Thyroid gland (tissue), 4 donors: ENCODE results near the gene PPP1R8. TPM values are rescaled to one million over a fixed set of nuclear protein-coding genes. Genes with fewer than 3 reads are reported as not detected.

Experiments
- DNase-seq, 2 donors: peaks; one replicate each; pipeline ENCODE4 v3.0.0-alpha.2; 2019
- H3K27ac ChIP-seq, 3 donors: fragments of 200-600 bp; sonication (generic); 1 replicate in 2 of 3; 2 replicates in 1 of 3; pipeline ENCODE4 v1.5.1; 2016 to 2019; ENCODE audit warnings: mild to moderate bottlenecking in 1 of 3, moderate library complexity in 1 of 3
- H3K27me3 ChIP-seq: fragments of 200-600 bp; sonication (generic); one replicate; pipeline ENCODE4 v1.5.1; 2019
- H3K36me3 ChIP-seq, 2 donors: fragments of 200-600 bp; sonication (generic); one replicate each; pipeline ENCODE4 v1.5.1; 2016 to 2019
- H3K4me1 ChIP-seq, 2 donors: fragments of 200-600 bp; sonication (generic); one replicate each; pipeline ENCODE4 v1.5.1; 2017 to 2019
- H3K4me3 ChIP-seq, 3 donors: fragments of 200-600 bp; sonication (generic); replicated peaks in 1 of 3; 1 replicate in 2 of 3; 2 replicates in 1 of 3; pipeline ENCODE4 v1.5.1; 2016; ENCODE audit warnings: mild to moderate bottlenecking in 1 of 3
- H3K9me3 ChIP-seq: fragments of 200-600 bp; sonication (generic); one replicate; pipeline ENCODE4 v1.5.1; 2017
- CTCF ChIP-seq, 6 experiments: fragments of 200-600 bp in 3 of 6; fragments of 450-650 bp in 3 of 6; sonication (generic) in 3 of 6; IDR thresholded peaks; one replicate each; pipeline ENCODE4 v1.5.1; 2016 to 2019; ENCODE audit warnings: antibody characterized with exemption in 6 of 6, mild to moderate bottlenecking in 2 of 6, inconsistent platforms in 1 of 6, moderate library complexity in 1 of 6
- POLR2A ChIP-seq, 2 donors: fragments of 450-650 bp; IDR thresholded peaks; one replicate each; pipeline ENCODE4 v1.6.1; 2017; ENCODE audit warnings: antibody characterized with exemption in 2 of 2, mild to moderate bottlenecking in 2 of 2, moderate library complexity in 1 of 2
- WGBS, 2 donors: methylation state at CpG; one replicate each; pipeline ENCODE4 v1.1.5; 2017; 5-methylcytosine and 5-hydroxymethylcytosine counted together
- intact Hi-C: fragments of 100-400 bp; cut with DNase I; formaldehyde crosslinking; loops from one replicate; pipeline ENCODE4 v1.15.1; 2023
- total RNA-seq, 4 donors: library from RNA; depleted of rRNA; stranded (reverse); fragments of >200 nt; gene quantifications; one replicate each; pipeline ENCODE4 v1.2.3, GENCODE V29; 2016

Gene PPP1R8
- total RNA-seq, 4 donors from 2014 or later, result 29.2 to 34.8 (median 33.1) TPM

DNA sequence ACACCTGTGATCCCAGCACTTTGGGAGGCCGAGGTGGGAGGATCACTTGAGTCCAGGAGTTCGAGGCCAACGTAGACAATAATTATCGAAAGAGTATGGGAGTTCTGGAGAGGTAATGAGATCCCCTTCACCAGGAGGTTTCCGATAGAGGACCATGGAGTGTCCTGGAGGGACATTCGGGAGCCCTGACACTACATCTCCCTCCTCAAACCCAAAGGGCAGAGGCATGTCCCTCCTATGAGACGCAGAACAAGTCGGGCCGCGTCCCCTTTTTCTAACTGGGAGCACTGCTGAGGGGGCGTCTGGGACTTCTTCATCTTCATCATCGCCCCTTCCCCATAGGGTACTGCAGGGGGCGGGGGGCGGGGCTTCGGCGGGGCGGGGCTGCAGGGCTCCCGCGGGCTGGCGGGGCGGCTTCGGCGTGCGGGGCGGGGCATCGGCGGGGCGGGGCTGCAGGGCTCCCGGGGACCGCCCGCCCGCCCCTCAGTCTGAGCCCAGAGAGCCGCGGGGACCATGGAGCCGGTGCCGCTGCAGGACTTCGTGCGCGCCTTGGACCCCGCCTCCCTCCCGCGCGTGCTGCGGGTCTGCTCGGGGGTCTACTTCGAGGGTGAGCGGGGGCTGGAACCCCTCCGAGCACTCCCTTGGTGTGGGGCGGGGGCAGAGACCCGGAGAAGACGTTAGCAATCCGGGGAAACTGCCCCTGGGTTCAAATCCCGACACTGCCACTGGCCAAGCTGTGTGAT, 41.6 kb downstream of the PPP1R8 start, which contains the start of gene THEMIS2:
Gene THEMIS2, plus strand, starts transcription at position 486 of the 743 bp plus-strand sequence. Its CDS starts 28 bp downstream, at position 514.
- intact Hi-C loops, result no loop called here
- Histone ChIP-seq H3K27ac (peak within 1 kb of the TSS; percentile 42 to 80 (median 66)), H3K36me3 (no peaks in the 10 kb centered on the region), H3K4me3 (peak within 1 kb of the TSS; percentile 47 to 71 (median 60)), H3K27me3 (no peaks in the 10 kb centered on the region), H3K4me1 (peaks cover 3 to 21% of the 10 kb centered on the region in 2 donors), H3K9me3 (no peaks in the 10 kb centered on the region)
- peak; percentile 73 to 74 for DNase-seq
- 19 to 32% methylated on average over 14 to 28 of the region's 53 CpGs for WGBS, 2 donors
- TF ChIP-seq POLR2A (IDR thresholded peaks at IDR 0.05), result peak; percentile 1 to 81
- no peak for TF ChIP-seq CTCF (IDR thresholded peaks at IDR 0.05)

- Histone ChIP-seq H3K9me3 (no peaks in the 10 kb centered on the region), H3K4me3 (peak overlapping the region; percentile 47 to 71 (median 60)), H3K4me1 (peaks cover 3 to 21% of the 10 kb centered on the region in 2 donors), H3K27ac (peak overlapping the region; percentile 42 to 80 (median 66)), H3K36me3 (no peaks in the 10 kb centered on the region), H3K27me3 (no peaks in the 10 kb centered on the region)
- 18 to 21% methylated on average over 38 of the region's 38 CpGs for WGBS, 2 donors
- TF ChIP-seq CTCF (IDR thresholded peaks at IDR 0.05), result no peak
- no peak for TF ChIP-seq POLR2A (IDR thresholded peaks at IDR 0.05)
- peak in 1 of 2 donors; percentile 20 for DNase-seq
- intact Hi-C loops, result no loop called here
Measured at GRCh38 chr1:27872802-27873551, 42.4 kb downstream of the PPP1R8 start.

GRCh38 chr1:27873671-27874384, 43.2 kb downstream of the PPP1R8 start:
- Histone ChIP-seq H3K27me3 (no peaks in the 10 kb centered on the region), H3K27ac (peak overlapping the region in 2 of 3 donors; percentile 86 to 96), H3K4me3 (peak overlapping the region in 1 of 3 donors; percentile 60), H3K4me1 (peaks cover 3 to 21% of the 10 kb centered on the region in 2 donors), H3K9me3 (no peaks in the 10 kb centered on the region), H3K36me3 (no peaks in the 10 kb centered on the region)
- WGBS, 2 donors, result 86 to 94% methylated on average over 15 to 16 of the region's 16 CpGs
- TF ChIP-seq CTCF (IDR thresholded peaks at IDR 0.05) (no peak), POLR2A (IDR thresholded peaks at IDR 0.05) (no peak)
- no peak for DNase-seq
- intact Hi-C loops, result no loop called here

GRCh38 chr1:27876341-27877114, 45.9 kb downstream of the PPP1R8 start:
- Histone ChIP-seq H3K9me3 (no peaks in the 10 kb centered on the region), H3K4me3 (no peak overlapping the region), H3K27ac (peak overlapping the region; percentile 86 to 96 (median 91)), H3K36me3 (no peaks in the 10 kb centered on the region), H3K27me3 (no peaks in the 10 kb centered on the region), H3K4me1 (peaks cover 3 to 21% of the 10 kb centered on the region in 2 donors)
- no peak for DNase-seq
- WGBS, 2 donors, result 87 to 92% methylated on average over 14 to 18 of the region's 18 CpGs
- no peak for TF ChIP-seq CTCF (IDR thresholded peaks at IDR 0.05)
- no peak for TF ChIP-seq POLR2A (IDR thresholded peaks at IDR 0.05)
- intact Hi-C loops, result no loop called here
